Stimulated activated CD8-positive, alpha-beta memory T cell treated with anti-CD3 and anti-CD28 coated beads, Interleukin-4, amount 100 ng/mL, for 48 hours (primary cell): ENCODE data around the gene RASAL1.

ENCODE experiments used
- DNase-seq: peaks from one replicate; pipeline ENCODE4 v3.0.0-alpha.2; 2020

The RASAL1 gene

DNA sequence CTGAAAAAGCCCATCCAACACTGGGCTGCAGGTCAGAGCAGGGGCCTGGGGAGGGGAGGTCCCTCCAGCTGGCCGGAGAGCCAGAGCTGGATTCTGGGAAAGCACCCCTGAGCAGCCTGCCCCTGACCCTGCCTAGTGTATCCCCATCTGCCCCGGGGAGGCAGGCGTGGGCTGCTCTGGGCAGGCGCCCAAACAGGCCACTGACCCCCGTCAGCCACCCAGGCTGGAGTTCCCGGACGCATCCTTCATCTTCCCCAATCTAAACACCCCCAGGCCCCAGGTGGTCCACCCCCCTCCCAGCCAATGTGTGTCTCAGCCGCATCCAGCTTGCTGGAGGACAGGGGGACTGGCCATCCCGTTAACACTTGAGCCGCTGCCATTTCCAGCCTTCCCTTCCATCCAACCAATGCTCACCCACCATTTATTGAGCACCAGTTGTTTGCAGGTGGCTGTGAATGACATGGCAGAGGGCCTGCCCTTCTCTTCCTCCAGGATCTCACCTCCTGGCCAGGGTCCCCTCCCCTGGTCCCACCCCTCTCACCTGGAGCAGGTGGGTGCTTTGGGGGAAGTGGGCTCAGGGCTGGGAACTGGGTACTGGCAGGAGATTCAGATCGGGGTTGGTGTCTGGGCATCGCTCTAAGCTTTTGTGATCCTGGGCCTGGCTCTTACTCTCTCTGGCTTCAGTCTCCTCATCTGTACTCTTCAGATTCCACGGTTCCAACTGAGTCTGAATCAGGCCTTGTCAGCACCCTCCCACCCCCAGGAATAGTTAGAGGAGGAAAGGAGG lies 79.8 kb downstream of the RASAL1 start:
- DNase-seq = no peak

DNA sequence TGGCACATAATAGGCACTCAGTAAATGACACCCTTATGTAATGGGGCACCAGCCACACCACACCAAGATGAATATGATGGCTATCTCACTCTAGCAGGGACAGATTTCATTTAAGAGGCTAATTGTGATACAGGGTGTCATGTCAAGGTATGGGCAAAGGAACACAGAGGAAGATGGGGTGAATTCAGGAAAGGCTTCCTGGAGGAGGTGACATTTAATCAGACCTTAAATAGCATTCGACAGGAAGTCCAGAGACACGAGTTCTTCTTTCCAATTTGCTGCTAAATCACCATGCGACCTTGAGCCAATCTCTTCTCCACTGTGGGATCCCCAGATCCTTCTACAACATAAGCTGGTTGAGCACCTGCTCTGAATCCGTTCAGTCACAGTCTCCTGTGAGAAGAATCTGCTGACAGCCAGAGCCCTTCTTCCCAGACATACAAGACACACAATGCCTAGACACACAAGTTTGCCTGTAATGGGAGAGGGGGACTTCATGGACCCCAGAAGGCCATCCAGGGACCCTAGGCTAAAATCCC lies 80.5 kb downstream of the RASAL1 start:
- DNase-seq = no peak

- no peak for DNase-seq
These were observed 83.2 kb downstream of the RASAL1 start for GRCh38 chr12:113052326-113052725.

DNA sequence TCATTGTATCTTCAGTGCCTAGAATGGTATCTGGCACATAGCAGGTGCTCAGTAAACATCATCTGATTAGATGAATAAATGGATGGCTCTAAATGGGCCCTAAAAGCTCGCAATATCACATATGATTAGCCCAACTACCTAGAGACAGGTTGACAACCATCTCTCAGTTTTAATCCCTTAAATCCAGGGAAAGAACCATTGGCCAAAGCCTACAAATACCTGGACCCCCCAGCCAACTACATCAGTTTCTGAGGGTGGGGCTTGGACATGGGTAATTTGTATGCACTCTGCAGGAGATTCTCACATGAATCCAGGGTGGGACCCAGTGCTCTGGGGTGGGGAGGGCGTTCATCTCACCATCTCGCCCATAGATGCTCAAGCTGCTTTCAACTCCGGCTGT lies 83.8 kb downstream of the RASAL1 start:
- no peak for DNase-seq

DNA sequence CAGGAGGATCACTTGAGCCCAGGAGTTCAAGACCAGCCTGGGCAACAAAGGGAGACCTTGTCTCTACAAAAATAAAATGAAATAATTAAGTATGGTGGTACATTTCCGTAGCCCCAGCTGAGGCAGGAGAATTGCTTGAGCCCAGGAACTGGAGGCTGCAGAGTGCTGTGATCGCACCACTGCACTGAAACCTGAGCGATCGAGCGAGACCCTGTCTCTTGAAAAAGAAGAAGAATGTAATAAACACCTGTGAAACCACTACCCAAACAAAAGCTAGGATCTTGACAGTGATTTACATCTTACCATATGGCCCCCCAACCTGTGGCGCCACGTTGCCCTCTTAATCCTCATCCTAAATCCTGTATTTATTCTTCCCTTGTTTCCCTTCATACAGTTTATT lies 84.8 kb downstream of the RASAL1 start:
- no peak for DNase-seq

DNA sequence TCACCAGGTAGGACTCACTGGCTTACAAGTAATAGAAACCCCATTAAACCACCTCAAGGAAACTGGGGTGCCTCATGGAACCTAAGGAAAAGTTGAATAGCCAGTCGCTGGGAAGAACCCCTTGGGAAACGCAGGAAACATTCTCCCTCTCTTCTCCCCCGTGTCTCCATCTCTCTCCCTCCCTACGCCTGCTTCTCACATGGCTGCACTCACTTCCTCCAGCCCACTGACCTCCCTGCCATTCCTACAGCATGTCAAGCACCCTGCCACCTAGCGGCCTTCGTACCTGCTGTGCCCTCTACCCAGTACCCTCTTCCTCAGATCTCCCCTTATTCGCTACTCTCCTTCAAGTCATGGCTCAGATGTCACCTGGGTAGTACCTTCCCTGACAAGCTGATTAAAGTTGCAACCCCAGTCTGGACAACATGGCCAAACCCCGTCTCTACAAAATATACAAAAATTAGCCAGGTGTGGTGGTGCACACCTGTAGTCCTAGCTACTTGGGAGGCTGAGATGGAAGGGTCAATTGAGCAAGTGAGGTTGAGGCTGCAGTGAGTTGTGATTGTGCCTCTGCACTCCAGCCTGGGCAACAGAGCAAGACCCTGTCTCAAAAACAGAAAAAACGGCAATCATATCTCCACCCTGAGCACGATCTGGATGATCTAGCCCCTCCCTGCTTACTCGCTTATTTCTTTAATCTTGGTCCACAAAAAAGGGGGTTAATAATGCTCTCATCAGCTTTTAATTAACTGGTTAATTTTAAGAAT lies 85.4 kb downstream of the RASAL1 start:
- DNase-seq = no peak
